GM19372 (cell line): ENCODE data around the gene TMEM108.

Source experiments
- ATAC-seq: cut with Tn5 transposase; IDR thresholded peaks from one replicate; pipeline ENCODE4 v1.9.1; 2021; ENCODE audit warnings: mild to moderate bottlenecking, low read depth, moderate library complexity; ENCODE audit not compliant: unreplicated experiment

Gene TMEM108

DNA sequence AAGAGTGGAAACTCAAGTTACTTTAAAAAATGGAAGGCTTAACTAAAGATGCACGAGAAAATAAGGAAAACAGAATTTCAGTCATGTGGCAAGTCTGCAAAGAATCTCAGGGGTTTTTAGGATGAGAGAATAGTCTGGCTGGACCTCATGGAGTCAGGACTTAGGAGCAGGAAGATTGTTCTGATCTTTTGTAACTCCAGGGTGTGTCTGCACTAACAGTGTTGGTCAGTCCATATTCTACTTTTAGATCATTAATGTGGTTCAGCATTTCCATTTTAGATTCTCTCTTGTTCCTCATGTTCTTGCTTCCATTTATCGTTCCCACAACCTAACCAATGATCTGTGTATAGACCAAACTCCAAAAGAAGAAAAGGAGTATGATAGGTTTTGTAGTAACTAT, 15.3 kb downstream of the TMEM108 start:
- ATAC-seq, result no peak

GRCh38 chr3:133054586-133054985, 16.4 kb downstream of the TMEM108 start:
- ATAC-seq, result no peak

- no peak for ATAC-seq
Measured at GRCh38 chr3:133055339-133055738, 17.1 kb downstream of the TMEM108 start.

DNA sequence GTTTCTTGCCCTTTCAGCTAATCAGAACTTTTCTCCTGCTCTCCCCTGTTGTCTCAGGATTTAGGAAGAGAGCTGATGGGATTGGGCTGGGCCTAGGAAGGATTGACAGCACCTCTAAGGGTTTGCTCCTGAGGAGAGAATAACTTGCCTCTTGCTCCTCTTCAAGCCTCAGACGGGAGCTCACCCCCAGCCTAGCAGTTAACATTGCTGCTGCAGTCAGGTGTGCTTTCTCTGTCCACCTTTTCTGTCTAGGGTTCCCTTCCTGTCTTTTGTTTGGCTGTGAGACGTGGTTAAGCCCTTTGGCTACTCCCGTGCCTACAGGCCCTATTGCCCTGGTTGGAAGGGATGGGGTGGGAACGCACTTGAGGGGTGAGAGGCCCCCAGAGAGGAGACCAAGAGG, 20.1 kb downstream of the TMEM108 start:
- no peak for ATAC-seq

DNA sequence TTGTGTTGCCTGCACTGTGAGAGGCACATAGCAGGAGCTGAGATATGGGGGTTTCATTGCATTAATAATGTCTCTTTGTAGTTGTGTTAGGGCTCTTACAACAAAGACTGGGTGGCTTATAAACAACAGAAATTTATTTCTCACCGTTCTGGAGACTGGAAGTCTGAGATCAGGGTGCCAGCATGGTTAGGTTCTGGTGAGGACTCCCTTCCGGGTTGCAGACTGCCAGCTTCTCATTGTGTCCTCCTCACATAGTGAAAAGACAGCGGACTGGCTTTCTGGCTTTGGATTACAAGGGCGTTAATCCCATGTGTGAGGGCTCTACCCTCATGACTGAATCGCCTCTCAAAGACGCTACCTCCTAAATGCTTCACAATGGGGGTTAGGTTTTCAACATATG, 20.6 kb downstream of the TMEM108 start:
- ATAC-seq, result no peak

- no peak for ATAC-seq
Measured at GRCh38 chr3:133065193-133065961, 27.2 kb downstream of the TMEM108 start.

DNA sequence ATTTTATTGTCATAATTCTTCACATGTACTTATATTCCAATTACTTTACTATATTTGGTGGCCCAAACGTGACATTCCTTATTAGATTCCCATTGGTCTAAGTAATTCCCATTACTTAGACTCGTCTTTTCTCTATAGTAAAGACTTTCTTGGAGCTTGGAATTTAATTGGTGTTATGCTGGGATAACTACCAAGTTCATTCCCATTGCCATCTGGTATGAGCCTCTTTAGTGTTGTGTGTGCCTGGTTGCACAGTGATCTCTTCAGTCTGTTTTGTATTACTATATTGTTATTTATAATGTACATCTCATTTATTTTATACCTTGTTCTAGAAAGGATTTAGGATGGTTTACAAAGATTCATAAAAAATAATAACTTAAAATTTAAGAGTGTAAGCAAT, 27.8 kb downstream of the TMEM108 start:
- ATAC-seq, result no peak

DNA sequence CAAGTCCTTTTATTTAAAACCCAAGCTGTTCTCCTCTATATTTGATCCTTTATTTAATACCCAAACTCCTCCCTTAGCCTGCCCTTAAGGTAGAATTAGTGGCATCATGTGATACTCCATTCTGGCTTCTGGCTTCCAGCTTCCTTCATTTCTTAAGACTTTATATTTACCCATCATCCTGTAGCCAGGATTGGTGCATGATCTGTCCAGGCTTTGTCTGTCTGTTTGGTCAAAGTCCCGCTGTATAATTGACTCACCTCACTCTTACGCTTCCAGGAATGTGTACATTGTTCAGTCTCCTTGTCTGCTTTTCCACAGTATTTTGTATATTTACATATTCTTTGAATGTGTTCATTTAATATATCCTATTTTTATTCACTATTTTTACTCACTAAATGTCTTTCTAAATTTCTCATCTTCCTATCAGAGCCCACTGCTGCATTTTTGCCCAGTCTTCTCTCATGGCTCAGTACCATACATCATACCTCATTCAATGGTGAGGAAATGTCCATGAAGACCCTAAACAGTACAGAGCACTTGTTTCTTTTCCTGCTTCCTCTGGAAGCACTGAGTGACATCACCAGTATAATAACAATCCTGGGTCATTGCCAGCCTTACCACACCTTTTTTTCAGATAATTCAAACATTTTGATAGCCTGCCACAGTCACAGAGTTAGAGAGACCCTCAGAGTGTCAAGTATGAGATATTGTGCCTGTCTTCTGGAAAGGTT, 31.5 kb downstream of the TMEM108 start:
- ATAC-seq, result no peak

GRCh38 chr3:133074977-133075376, 36.8 kb downstream of the TMEM108 start:
- no peak for ATAC-seq

- ATAC-seq, result no peak
Measured at GRCh38 chr3:133077688-133078087, 39.5 kb downstream of the TMEM108 start.

DNA sequence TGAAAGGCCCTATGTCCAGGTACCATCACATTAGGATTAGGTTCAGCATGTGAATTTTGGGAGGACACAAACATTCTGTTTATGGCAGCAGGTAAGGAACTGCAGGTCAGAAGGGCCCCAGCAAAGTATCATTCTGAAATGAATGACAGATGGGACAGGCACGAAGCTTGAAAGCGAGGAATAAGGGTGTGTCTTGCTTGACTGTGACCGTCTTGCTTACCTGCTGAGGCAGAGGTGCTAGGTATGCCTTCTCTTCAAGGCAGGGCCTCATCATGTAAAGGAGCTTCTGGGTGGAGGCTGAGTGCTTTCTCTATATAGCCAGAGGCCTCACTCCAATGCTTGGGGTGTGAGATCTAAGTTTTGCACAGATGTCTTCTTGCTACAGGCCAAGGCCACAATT, 41.4 kb downstream of the TMEM108 start:
- ATAC-seq, result no peak

- no peak for ATAC-seq
Measured at GRCh38 chr3:133081016-133081415, 42.8 kb downstream of the TMEM108 start.

- no peak for ATAC-seq
Measured at GRCh38 chr3:133083395-133083794, 45.2 kb downstream of the TMEM108 start.

DNA sequence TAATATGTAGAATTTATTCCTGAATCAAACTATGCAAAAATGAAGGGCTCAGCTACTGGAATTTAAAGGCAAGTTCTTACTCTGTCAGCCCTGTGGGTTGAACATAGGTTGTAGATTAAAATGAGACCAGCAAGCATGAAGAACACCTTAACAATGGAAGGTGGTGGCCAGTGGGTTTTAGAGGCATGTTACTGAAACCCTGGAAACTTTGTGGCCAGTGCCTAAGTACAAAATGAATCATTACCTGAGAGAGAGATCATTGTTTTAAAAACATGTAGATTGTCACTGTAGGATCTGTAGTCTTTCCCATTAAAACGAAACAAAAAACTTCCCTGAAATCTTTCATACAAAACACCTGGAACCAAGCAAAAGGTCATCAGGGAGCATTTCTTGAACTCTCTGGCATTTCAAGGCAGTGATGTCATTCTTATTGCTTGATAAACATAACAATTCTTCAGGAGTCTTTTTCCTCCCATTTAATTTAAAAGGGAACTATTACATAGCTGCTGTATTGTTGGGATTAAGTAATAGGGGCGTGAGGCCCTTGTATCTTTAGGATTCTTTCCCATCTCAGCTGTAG, 51.8 kb downstream of the TMEM108 start:
- ATAC-seq, result no peak

DNA sequence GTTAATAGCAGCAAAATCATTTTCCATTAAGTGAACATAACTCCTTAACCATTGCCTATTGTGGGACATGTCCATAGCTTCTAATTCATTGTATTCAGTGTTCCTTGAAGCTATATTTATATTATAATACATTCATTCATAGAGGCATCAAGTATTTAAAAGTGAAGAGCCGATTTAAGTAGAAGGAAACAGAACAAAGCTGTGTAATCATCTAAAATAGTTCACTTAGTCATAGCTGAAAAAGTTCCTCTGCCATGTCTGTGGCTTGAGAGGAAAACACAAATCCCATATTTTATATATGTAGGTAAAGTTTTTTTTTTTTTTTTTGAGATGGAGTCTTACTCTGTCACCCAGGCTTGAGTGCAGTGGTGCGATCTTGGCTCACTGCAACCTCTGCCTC, 54.5 kb downstream of the TMEM108 start:
- ATAC-seq, result no peak

GRCh38 chr3:133093366-133093765, 55.2 kb downstream of the TMEM108 start:
- no peak for ATAC-seq

- ATAC-seq, result no peak
Measured at GRCh38 chr3:133096900-133097613, 58.9 kb downstream of the TMEM108 start.

DNA sequence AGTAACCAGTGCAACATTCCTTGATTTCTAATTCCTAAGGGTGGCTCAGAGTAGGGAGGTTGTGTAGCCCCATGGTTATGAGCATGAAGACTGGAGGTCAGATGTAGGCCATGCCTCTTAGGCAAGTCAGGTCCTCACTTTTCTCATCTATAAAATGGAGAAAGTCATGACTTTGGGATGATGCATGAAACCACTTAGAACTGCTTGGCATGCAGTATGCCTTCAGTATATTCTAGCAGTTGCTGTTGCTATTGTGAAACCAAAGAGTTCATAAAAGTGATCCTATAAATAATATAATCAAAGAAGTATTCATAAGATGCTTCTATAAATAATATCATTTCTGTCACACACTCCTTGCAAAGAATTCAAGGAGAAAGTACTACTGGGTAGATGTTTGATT, 65.5 kb downstream of the TMEM108 start:
- ATAC-seq, result no peak

GRCh38 chr3:133106169-133106568, 68.0 kb downstream of the TMEM108 start:
- ATAC-seq, result no peak

DNA sequence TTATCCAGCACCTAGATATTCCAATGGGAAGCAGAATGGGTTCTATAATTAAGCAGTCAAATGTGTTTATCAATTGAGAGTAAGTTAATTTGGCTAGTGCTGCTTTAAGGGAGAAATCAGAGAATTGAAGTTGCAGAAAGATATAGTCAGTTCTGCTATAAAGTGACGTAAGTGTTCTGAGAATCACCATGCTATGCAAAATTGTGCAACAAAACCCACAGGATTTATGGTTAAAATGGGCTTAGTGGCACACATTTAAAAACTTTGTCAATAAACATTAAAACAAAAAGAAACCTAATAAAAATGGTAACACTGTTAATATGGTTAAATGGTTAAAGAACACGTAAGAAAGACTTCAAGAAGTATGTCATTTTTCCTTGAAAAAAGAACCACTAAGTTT, 74.5 kb downstream of the TMEM108 start:
- ATAC-seq, result no peak

GRCh38 chr3:133113526-133113925, 75.3 kb downstream of the TMEM108 start:
- ATAC-seq, result no peak
